Stimulated activated CD8-positive, alpha-beta memory T cell treated with anti-CD3 and anti-CD28 coated beads, Interleukin-7, amount 100 ng/mL, for 24 hours (primary cell): ENCODE data around the gene SHLD2.
"Not testable (repeated sequence)": the region's sequence is repeated elsewhere in the genome, so short reads cannot be mapped to it uniquely, and the experiment has no call there.

Source experiments
- DNase-seq: peaks from one replicate; pipeline ENCODE4 v3.0.0-alpha.2; 2020; ENCODE audit warnings: low read depth

SHLD2 gene

GRCh38 chr10:87213150-87213765, 118.3 kb downstream of the SHLD2 start:
- not testable (repeated sequence) for DNase-seq

GRCh38 chr10:87213806-87214205, 118.8 kb downstream of the SHLD2 start:
- DNase-seq = not testable (repeated sequence)

GRCh38 chr10:87216120-87216519, 121.1 kb downstream of the SHLD2 start:
- not testable (repeated sequence) for DNase-seq

- not testable (repeated sequence) for DNase-seq
Measured at GRCh38 chr10:87219370-87219769, 124.4 kb downstream of the SHLD2 start.

GRCh38 chr10:87222789-87223188, 127.8 kb downstream of the SHLD2 start:
- DNase-seq = not testable (repeated sequence)

GRCh38 chr10:87225148-87225547, 130.1 kb downstream of the SHLD2 start, which contains the start of gene NUTM2A:
NUTM2A (plus strand) TSS chr10:87225448; CDS start chr10:87225831, 383 bp downstream.
- not testable (repeated sequence) for DNase-seq

GRCh38 chr10:87228247-87228646, 133.2 kb downstream of the SHLD2 start:
- not testable (repeated sequence) for DNase-seq

- DNase-seq = not testable (repeated sequence)
Measured at GRCh38 chr10:87229211-87229610, 134.2 kb downstream of the SHLD2 start.

- DNase-seq = not testable (repeated sequence)
Measured at GRCh38 chr10:87234854-87235253, 139.8 kb downstream of the SHLD2 start.

GRCh38 chr10:87237244-87237643, 142.2 kb downstream of the SHLD2 start:
- DNase-seq = not testable (repeated sequence)

GRCh38 chr10:87239346-87239808, 144.4 kb downstream of the SHLD2 start:
- DNase-seq = not testable (repeated sequence)
